ENCODE measurements around the gene MSL1.
"Not testable (repeated sequence)": the region's sequence is repeated elsewhere in the genome, so short reads cannot be mapped to it uniquely, and the experiment has no call there.

The MSL1 gene

DNA sequence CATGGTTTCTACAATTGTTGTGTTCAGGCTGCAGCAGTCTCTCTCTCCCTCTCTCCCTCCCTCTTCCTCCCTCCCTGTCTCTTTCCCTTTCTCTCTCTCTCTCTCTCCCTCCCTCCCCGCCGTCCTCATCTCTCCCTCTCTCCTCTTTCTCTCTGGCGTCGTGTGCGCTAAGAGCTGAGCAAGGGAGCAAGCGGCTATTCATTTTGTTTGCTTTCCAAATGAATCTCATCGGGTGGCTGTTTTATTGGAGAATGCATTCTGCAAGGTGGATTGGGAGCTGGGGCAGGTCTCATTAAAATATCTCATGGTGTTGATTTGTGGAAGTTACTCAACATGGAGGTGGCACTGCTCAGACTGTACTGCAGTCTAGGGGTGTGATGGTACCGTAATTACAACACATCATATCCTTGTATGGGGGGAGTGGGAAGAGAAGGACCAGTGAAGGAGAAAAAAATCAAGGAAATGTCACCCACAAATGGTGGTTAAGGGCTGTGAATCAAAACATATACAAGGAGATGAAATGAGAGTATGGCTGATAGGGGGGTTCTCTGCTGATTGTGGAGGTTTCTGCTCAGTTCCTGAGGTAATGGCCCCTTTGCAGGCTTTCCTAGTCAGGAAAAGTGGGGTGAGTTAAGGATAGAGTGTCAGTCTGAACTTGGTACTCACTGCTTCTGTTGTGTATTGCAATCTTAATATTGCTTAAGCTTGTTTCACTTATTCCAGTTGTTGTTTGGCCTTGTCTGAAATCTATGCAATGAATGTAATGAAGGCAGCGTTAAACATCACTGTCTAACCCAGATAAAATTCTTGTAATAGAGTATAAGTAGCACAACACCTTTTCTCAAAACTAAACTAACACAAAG lies 2.7 kb downstream of the MSL1 start:
- no peak for DNase-seq (ENCODE audit: low read depth)

DNA sequence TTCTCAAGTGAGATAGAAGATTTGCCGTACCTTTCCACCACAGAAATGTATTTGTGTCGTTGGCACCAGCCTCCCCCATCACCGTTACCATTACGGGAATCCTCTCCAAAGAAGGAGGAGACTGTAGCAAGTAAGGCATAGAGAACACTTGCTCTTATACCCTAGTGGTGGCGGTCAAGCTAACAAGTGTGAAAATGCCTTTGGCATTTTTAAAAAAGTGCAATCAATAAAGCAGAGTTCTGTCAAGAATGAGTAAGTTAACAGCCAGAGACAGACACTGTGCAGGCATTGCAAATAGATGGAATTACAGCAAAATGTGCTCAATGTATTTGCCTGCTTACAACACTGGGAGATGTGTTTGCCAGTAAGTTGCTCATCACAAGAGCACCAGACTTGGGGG lies 7.7 kb downstream of the MSL1 start:
- DNase-seq (ENCODE audit: low read depth), result no peak

DNA sequence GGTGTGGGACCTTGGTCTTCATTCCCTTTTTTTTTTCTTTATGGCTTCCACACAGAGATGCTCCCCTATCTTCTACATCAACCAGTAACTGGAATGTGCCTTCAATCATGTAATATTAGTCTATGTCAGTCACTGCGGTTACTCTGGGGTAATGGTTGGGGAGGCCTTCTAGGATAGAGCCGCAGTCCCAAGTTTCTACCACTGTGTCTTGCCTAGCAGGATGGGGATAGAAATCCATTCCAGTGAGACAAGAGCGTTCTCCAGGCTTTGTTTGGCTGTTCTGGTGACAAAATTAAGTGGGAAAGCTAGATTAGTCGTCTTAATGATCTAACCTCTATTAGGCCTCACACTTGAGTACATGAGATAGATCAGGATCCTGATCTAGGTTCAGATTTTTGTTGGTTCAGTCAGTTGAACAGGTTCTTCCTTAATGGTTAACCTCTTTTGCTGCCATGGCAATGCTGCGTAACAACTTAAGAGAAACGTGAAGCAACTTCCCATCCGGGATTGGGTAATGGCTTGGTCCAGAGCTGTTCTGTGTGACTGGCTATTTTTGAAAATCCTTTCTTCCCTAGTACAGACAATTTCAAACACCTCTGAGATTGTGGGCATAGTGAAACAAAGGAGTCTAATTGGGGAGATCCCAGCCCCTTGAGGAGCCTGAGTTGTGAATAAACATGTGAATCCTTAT lies 8.7 kb downstream of the MSL1 start:
- DNase-seq (ENCODE audit: low read depth), result no peak

- DNase-seq (ENCODE audit: low read depth), result no peak
These were observed 12.4 kb downstream of the MSL1 start for GRCh38 chr17:40134184-40134583.

GRCh38 chr17:40135817-40136216 lies 14.0 kb downstream of the MSL1 start:
- no peak for DNase-seq (ENCODE audit: low read depth)

GRCh38 chr17:40139566-40140058 lies 17.8 kb downstream of the MSL1 start:
- no peak for DNase-seq (ENCODE audit: low read depth)

DNA sequence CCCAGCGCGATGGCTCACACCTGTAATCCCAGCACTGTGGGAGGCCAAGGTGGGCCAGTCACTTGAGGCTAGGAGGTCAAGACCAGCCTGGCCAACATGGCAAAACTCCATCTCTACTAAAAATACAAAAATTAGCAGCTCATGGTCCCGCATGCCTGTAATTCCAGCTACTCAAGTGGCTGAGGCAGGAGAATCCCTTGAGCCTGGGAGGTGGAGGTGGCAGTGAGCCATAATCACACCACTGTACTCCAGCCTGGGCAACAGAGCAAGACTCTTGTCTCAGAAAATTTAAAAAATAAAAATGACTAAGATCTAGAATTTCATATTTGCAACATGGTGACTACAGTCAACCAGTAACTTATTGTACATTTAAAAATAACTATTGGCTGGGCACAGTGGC lies 21.4 kb downstream of the MSL1 start:
- not testable (repeated sequence) for DNase-seq (ENCODE audit: low read depth)

DNA sequence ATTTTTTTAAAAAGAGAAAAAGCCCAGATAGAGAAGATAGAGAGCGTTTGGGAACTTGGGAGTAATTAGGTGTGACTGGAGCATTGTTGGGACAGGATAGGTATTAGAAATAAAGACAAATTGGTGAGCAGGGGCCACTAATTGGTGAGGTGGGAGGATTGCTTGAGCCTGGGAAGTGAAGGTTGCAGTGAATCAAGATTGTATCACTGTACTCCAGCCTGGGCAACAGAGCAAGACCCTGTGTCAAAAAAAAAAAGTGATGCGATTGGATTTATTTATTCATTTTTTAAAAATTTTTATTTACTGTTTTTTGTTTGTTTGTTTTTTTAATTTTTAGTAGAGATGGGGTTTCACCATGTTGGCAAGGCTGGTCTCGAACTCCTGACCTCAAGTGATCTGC lies 23.7 kb downstream of the MSL1 start:
- no peak for DNase-seq (ENCODE audit: low read depth)

- DNase-seq (ENCODE audit: low read depth), result no peak
These were observed 26.8 kb downstream of the MSL1 start for GRCh38 chr17:40148527-40148926.

DNA sequence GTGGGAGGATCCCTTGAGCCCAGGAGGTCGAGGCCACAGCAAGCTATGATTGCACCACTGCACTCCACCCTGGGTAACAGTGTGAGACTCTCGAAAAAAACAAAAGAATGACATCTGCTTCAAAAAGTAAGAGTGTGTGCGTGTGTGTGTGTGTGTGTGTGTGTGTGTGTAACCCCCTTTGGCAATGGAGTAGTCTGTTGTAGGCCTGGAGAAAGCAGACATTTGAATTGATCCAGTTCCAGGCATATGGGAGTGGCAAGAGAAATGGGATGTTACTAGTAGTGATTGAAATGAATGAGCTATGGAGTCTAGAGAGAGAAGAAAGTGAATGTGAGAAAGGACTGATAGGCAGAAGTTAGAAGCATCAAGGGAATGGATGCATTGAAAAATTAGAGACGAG lies 28.5 kb downstream of the MSL1 start:
- DNase-seq (ENCODE audit: low read depth), result no peak

GRCh38 chr17:40151414-40151963 lies 29.7 kb downstream of the MSL1 start:
- DNase-seq (ENCODE audit: low read depth), result no peak

GRCh38 chr17:40153603-40154236 lies 31.9 kb downstream of the MSL1 start:
- no peak for DNase-seq (ENCODE audit: low read depth)

- no peak for DNase-seq (ENCODE audit: low read depth)
These were observed 36.2 kb downstream of the MSL1 start for GRCh38 chr17:40157973-40158372.

- DNase-seq (ENCODE audit: low read depth), result no peak
These were observed 36.8 kb downstream of the MSL1 start for GRCh38 chr17:40158438-40159013.

- DNase-seq (ENCODE audit: low read depth), result no peak
These were observed 37.7 kb downstream of the MSL1 start for GRCh38 chr17:40159456-40159855.

GRCh38 chr17:40167685-40168261 lies 46.0 kb downstream of the MSL1 start:
- no peak for DNase-seq (ENCODE audit: low read depth)

GRCh38 chr17:40168262-40168832 lies 46.6 kb downstream of the MSL1 start:
- no peak for DNase-seq (ENCODE audit: low read depth)

- no peak for DNase-seq (ENCODE audit: low read depth)
These were observed 48.6 kb downstream of the MSL1 start for GRCh38 chr17:40170325-40170724.

GRCh38 chr17:40171750-40172149 lies 50.0 kb downstream of the MSL1 start:
- DNase-seq (ENCODE audit: low read depth), result no peak

- DNase-seq (ENCODE audit: low read depth), result no peak
These were observed 51.5 kb downstream of the MSL1 start for GRCh38 chr17:40173091-40173777.

- no peak for DNase-seq (ENCODE audit: low read depth)
These were observed 52.0 kb downstream of the MSL1 start for GRCh38 chr17:40173778-40174135.
